ENCODE data around the gene C21orf58.

Gene C21orf58

GRCh38 chr21:46357335-46357604 lies 33.6 kb upstream of the C21orf58 start:
- TF ChIP-seq GATA2 (IDR thresholded peaks at IDR 0.05; ENCODE audit: low read depth, low read length) (no peak), GATA3 (IDR thresholded peaks at IDR 0.05; ENCODE audit: low read depth, low read length) (no peak)

GRCh38 chr21:46356494-46357334 lies 33.0 kb upstream of the C21orf58 start:
- no peak for TF ChIP-seq GATA3 (IDR thresholded peaks at IDR 0.05; ENCODE audit: low read depth, low read length)
- TF ChIP-seq GATA2 (IDR thresholded peaks at IDR 0.05; ENCODE audit: low read depth, low read length): no peak

- TF ChIP-seq GATA3 (IDR thresholded peaks at IDR 0.05; ENCODE audit: low read depth, low read length) (no peak), GATA2 (IDR thresholded peaks at IDR 0.05; ENCODE audit: low read depth, low read length) (no peak)
Observed at GRCh38 chr21:46356005-46356338, 32.3 kb upstream of the C21orf58 start.

GRCh38 chr21:46355161-46356004 lies 31.7 kb upstream of the C21orf58 start:
- no peak for TF ChIP-seq GATA3 (IDR thresholded peaks at IDR 0.05; ENCODE audit: low read depth, low read length)

- TF ChIP-seq GATA3 (IDR thresholded peaks at IDR 0.05; ENCODE audit: low read depth, low read length): no peak
- no peak for TF ChIP-seq GATA2 (IDR thresholded peaks at IDR 0.05; ENCODE audit: low read depth, low read length)
Observed at GRCh38 chr21:46354518-46354917, 30.8 kb upstream of the C21orf58 start.

GRCh38 chr21:46354046-46354445 lies 30.4 kb upstream of the C21orf58 start:
- TF ChIP-seq GATA2 (IDR thresholded peaks at IDR 0.05; ENCODE audit: low read depth, low read length): no peak
- TF ChIP-seq GATA3 (IDR thresholded peaks at IDR 0.05; ENCODE audit: low read depth, low read length): no peak

GRCh38 chr21:46352913-46353312 lies 29.2 kb upstream of the C21orf58 start:
- TF ChIP-seq GATA2 (IDR thresholded peaks at IDR 0.05; ENCODE audit: low read depth, low read length) (no peak), GATA3 (IDR thresholded peaks at IDR 0.05; ENCODE audit: low read depth, low read length) (no peak)

GRCh38 chr21:46352164-46352515 lies 28.5 kb upstream of the C21orf58 start:
- no peak for TF ChIP-seq GATA3 (IDR thresholded peaks at IDR 0.05; ENCODE audit: low read depth, low read length)
- TF ChIP-seq GATA2 (IDR thresholded peaks at IDR 0.05; ENCODE audit: low read depth, low read length): no peak

- TF ChIP-seq GATA2 (IDR thresholded peaks at IDR 0.05; ENCODE audit: low read depth, low read length) (no peak), GATA3 (IDR thresholded peaks at IDR 0.05; ENCODE audit: low read depth, low read length) (no peak)
Observed at GRCh38 chr21:46351476-46352163, 27.9 kb upstream of the C21orf58 start.

GRCh38 chr21:46350981-46351380 lies 27.3 kb upstream of the C21orf58 start:
- TF ChIP-seq GATA3 (IDR thresholded peaks at IDR 0.05; ENCODE audit: low read depth, low read length): no peak

- TF ChIP-seq GATA2 (IDR thresholded peaks at IDR 0.05; ENCODE audit: low read depth, low read length) (no peak), GATA3 (IDR thresholded peaks at IDR 0.05; ENCODE audit: low read depth, low read length) (no peak)
Observed at GRCh38 chr21:46350571-46350970, 26.9 kb upstream of the C21orf58 start.

GRCh38 chr21:46349134-46349760 lies 25.6 kb upstream of the C21orf58 start:
- TF ChIP-seq GATA2 (IDR thresholded peaks at IDR 0.05; ENCODE audit: low read depth, low read length) (no peak), GATA3 (IDR thresholded peaks at IDR 0.05; ENCODE audit: low read depth, low read length) (no peak)

GRCh38 chr21:46347791-46348381 lies 24.2 kb upstream of the C21orf58 start:
- TF ChIP-seq GATA3 (IDR thresholded peaks at IDR 0.05; ENCODE audit: low read depth, low read length) (no peak), GATA2 (IDR thresholded peaks at IDR 0.05; ENCODE audit: low read depth, low read length) (no peak)

GRCh38 chr21:46347203-46347550 lies 23.5 kb upstream of the C21orf58 start:
- no peak for TF ChIP-seq GATA3 (IDR thresholded peaks at IDR 0.05; ENCODE audit: low read depth, low read length)
- TF ChIP-seq GATA2 (IDR thresholded peaks at IDR 0.05; ENCODE audit: low read depth, low read length): no peak
